HepG2 (cell line): ENCODE measurements around the gene SEC61A2.

Source experiments
- CENPBD1 ChIP-seq: sonication (generic); formaldehyde crosslinking; IDR thresholded peaks from 2 replicates; pipeline ENCODE4 v1.8.0; 2022; ENCODE audit warnings: missing genetic modification reagents, low read depth, mild to moderate bottlenecking, borderline replicate concordance
- CHD2 ChIP-seq: IDR thresholded peaks from 2 replicates; pipeline ENCODE4 v1.6.1; 2011; ENCODE audit warnings: low read depth, low read length, improper control_type of control experiment
- JUN ChIP-seq: sonication (generic); formaldehyde crosslinking; IDR thresholded peaks from 2 replicates; pipeline ENCODE4 v1.4.0; 2020; ENCODE audit warnings: mild to moderate bottlenecking, missing genetic modification reagents
- ZNF280B ChIP-seq: sonication (generic); formaldehyde crosslinking; IDR thresholded peaks from 2 replicates; pipeline ENCODE4 v1.5.0; 2020; ENCODE audit warnings: missing genetic modification reagents, mild to moderate bottlenecking, borderline replicate concordance
- ZNF282 ChIP-seq: fragments of 450-650 bp; IDR thresholded peaks from 2 replicates; pipeline ENCODE4 v1.6.1; 2018; ENCODE audit not compliant: partially characterized antibody
- ZNF354B ChIP-seq: sonication (generic); formaldehyde crosslinking; IDR thresholded peaks from 2 replicates; pipeline ENCODE4 v1.8.0; 2022; ENCODE audit warnings: mild to moderate bottlenecking, missing genetic modification reagents

DNA sequence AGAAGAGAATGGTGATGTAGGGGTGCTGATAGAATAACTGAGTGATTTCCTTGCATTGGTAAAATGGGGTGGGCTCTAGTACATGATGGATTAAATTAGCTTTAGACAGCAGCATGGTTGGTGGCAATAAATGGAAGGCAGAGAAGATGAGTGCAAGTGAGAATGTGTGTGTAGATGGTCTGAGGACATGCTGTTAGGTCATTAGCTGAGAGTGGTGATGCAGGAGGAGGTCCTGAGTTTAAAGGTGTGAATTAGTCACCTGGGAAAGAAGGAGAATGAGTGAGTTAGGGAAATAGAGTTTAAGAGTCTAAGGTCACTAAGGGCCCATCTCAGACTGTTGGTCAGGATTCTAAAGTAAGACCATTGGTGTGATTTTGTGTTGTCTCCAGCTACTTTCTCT is 17.9 kb upstream of the SEC61A2 start:
- TF ChIP-seq CENPBD1 (no peak), CHD2 (no peak), JUN (CRISPR knock-in tag) (no peak), ZNF354B (CRISPR knock-in tag) (no peak), ZNF280B (CRISPR knock-in tag) (no peak), ZNF282 (no peak)
